HepG2 (cell line): Measurements from ENCODE around the gene RPS6KA3. TPM values are rescaled to one million over a fixed set of nuclear protein-coding genes. Genes with fewer than 3 reads are reported as not detected.

Experiments
- ATAC-seq: fragments of 200-7000 bp; cut with Tn5 transposase; 3 replicates; pipeline ENCODE4 v1.9.1; 2020; ENCODE audit warnings: mild to moderate bottlenecking, moderate library complexity
- BruUV-seq: library from RNA; stranded (reverse); fragments of 400-500 nt; replicated peaks from 2 replicates; lab custom pipeline; 2021; lab: Mats Ljungman, UMichigan
- CTCF ChIA-PET: fragments of 300-600 bp; formaldehyde crosslinking; extraction: SDS; loops from one replicate; lab custom pipeline; 2021; ENCODE audit warnings: low total read pairs, inconsistent platforms, low intra/inter-chr PET ratio; lab: Yijun Ruan, JAX
- POLR2A ChIA-PET: fragments of 350-600 bp; sonication (Branson Sonifier 250); formaldehyde crosslinking; loops from one replicate; lab custom pipeline; 2020; ENCODE audit warnings: antibody characterized with exemption, inconsistent platforms; lab: Yijun Ruan, JAX
- DNase-seq: peaks from one replicate; pipeline ENCODE4 v3.0.0-alpha.2; 2015; ENCODE audit warnings: low spot score
- FAIRE-seq: peaks from 3 replicates; lab custom pipeline; 2011; peaks lifted over from hg19 to GRCh38; lab: Jason Lieb, UNC
- H2AFZ ChIP-seq: one replicate; pipeline ENCODE4 v1.6.1; 2011; ENCODE audit warnings: low read length, inconsistent platforms
- H3K27ac ChIP-seq: fragments of 300-600 bp; 3 replicates; pipeline ENCODE4 v1.8.0; 2011; ENCODE audit warnings: mixed run types, mild to moderate bottlenecking, mixed read lengths, low read length, inconsistent platforms; ENCODE audit not compliant: insufficient read depth; ENCODE audit errors: extremely low read length
- H3K27me3 ChIP-seq, 2 experiments: fragments of 200-600 bp in 1 of 2; 2 replicates in 1 of 2; 3 replicates in 1 of 2; pipeline versions ENCODE4 v1.6.0 to v1.8.0; 2011; ENCODE audit warnings: low read length in 2 of 2, mild to moderate bottlenecking in 2 of 2, moderate library complexity in 2 of 2, inconsistent platforms in 1 of 2; ENCODE audit not compliant: insufficient read depth in 2 of 2, control insufficient read depth in 1 of 2
- H3K36me3 ChIP-seq, 2 experiments: fragments of 200-600 bp in 1 of 2; replicated peaks in 1 of 2; 2 replicates in 1 of 2; 3 replicates in 1 of 2; pipeline versions ENCODE4 v1.5.1 to v1.8.0; 2011; ENCODE audit warnings: low read length in 2 of 2, inconsistent platforms in 1 of 2; ENCODE audit not compliant: insufficient read depth in 2 of 2, control insufficient read depth in 1 of 2
- H3K4me1 ChIP-seq: 2 replicates; pipeline ENCODE4 v1.5.1; 2012; ENCODE audit warnings: low read length, inconsistent platforms; ENCODE audit not compliant: insufficient read depth
- H3K4me2 ChIP-seq: 2 replicates; pipeline ENCODE4 v1.6.0; 2011; ENCODE audit warnings: low read depth, low read length, inconsistent platforms
- H3K4me3 ChIP-seq, 3 experiments: fragments of 200-600 bp in 1 of 3; sonication (generic), shearing (Covaris generic) in 1 of 3; replicated peaks in 1 of 3; 2 replicates each; pipeline ENCODE4 v1.5.1; 2011 to 2016; ENCODE audit warnings: low read length in 3 of 3, inconsistent platforms in 2 of 3, low read depth in 2 of 3, mild to moderate bottlenecking in 2 of 3, control low read depth in 1 of 3, mixed read lengths in 1 of 3; ENCODE audit not compliant: insufficient read depth in 1 of 3
- H3K79me2 ChIP-seq: one replicate; pipeline ENCODE4 v1.6.1; 2011; ENCODE audit warnings: low read length, inconsistent platforms; ENCODE audit not compliant: insufficient read depth
- H3K9ac ChIP-seq: 2 replicates; pipeline ENCODE4 v1.6.0; 2011; ENCODE audit warnings: mild to moderate bottlenecking, low read depth, low read length, inconsistent platforms; ENCODE audit not compliant: insufficient read depth
- H3K9me3 ChIP-seq: 2 replicates; pipeline ENCODE4 v1.5.1; 2012; ENCODE audit warnings: mild to moderate bottlenecking, low read length
- H4K20me1 ChIP-seq: 2 replicates; pipeline ENCODE4 v1.6.0; 2011; ENCODE audit warnings: inconsistent platforms, mild to moderate bottlenecking, low read length, moderate library complexity; ENCODE audit not compliant: insufficient read depth
- ATM ChIP-seq: fragments of 450-650 bp; IDR thresholded peaks from 2 replicates; pipeline ENCODE4 v1.7.1; 2017; ENCODE audit warnings: mild to moderate bottlenecking, borderline replicate concordance
- POLR2G ChIP-seq: fragments of 200-400 bp; formaldehyde crosslinking; IDR thresholded peaks from 2 replicates; pipeline ENCODE4 v1.6.1; 2018; ENCODE audit warnings: mild to moderate bottlenecking, low read depth, low read length, moderate library complexity
- THRA ChIP-seq: sonication (generic); formaldehyde crosslinking; IDR thresholded peaks from 2 replicates; pipeline ENCODE4 v1.4.0; 2020; ENCODE audit warnings: missing genetic modification reagents, borderline replicate concordance
- ZBTB3 ChIP-seq: sonication (generic); formaldehyde crosslinking; IDR thresholded peaks from 2 replicates; pipeline ENCODE4 v1.4.0; 2020; ENCODE audit warnings: low read depth, mild to moderate bottlenecking, moderate library complexity, missing genetic modification reagents, borderline replicate concordance
- ZNF30 ChIP-seq: sonication (generic); formaldehyde crosslinking; IDR thresholded peaks from 2 replicates; pipeline ENCODE4 v1.5.0; 2020; ENCODE audit warnings: mild to moderate bottlenecking, missing genetic modification reagents
- WGBS: methylation state at CpG from one replicate; pipeline ENCODE4 v1.1.6; 2017; ENCODE audit warnings: low lambda C conversion rate; 5-methylcytosine and 5-hydroxymethylcytosine counted together
- in situ Hi-C: cut with HindIII; loops from 2 replicates; pipeline ENCODE4 v1.10.0; 2017; ENCODE audit warnings: low pct_unique_long_range_greater_than_20kb; ENCODE audit not compliant: extremely low pct_ligation_motif_present
- intact Hi-C: fragments of 100-400 bp; cut with micrococcal nuclease; formaldehyde crosslinking; loops from one replicate; pipeline ENCODE4 v1.10.0; 2022; ENCODE audit not compliant: unreplicated experiment
- polyA plus RNA-seq, 8 experiments: library from polyadenylated mRNA; depleted of rRNA in 3 of 8; stranded (reverse) in 7 of 8; unstranded in 1 of 8; fragments of >200 nt; fragmentation: Illumina TruSeq in 4 of 8; extraction: Trizol in 4 of 8; gene quantifications; 2 replicates each; pipeline versions ENCODE4 v1.2.1 to v1.2.3, GENCODE V29; 2011 to 2016; ENCODE audit warnings: low read depth in 4 of 8, missing spikeins in 1 of 8, mixed read lengths in 1 of 8; ENCODE audit not compliant: insufficient read depth in 1 of 8
- total RNA-seq, 5 experiments: library from RNA; depleted of rRNA; stranded (reverse); fragments of >200 nt; fragmentation: Illumina TruSeq; extraction: Trizol; gene quantifications; 2 replicates each; pipeline ENCODE4 v1.2.3, GENCODE V29; 2016; ENCODE audit warnings: low read depth in 1 of 5
- TF ChIP-seq, protein P1 (sequence below): sonication (generic); formaldehyde crosslinking; IDR thresholded peaks from 2 replicates; pipeline ENCODE4 v1.4.0; 2020; ENCODE audit warnings: missing genetic modification reagents

RPS6KA3 gene
- total and polyA plus RNA-seq, 2 of the 13 experiments (the other 11 are each of a cell fraction or from before 2014, with no cell fraction given) = 314 to 357 TPM

DNA sequence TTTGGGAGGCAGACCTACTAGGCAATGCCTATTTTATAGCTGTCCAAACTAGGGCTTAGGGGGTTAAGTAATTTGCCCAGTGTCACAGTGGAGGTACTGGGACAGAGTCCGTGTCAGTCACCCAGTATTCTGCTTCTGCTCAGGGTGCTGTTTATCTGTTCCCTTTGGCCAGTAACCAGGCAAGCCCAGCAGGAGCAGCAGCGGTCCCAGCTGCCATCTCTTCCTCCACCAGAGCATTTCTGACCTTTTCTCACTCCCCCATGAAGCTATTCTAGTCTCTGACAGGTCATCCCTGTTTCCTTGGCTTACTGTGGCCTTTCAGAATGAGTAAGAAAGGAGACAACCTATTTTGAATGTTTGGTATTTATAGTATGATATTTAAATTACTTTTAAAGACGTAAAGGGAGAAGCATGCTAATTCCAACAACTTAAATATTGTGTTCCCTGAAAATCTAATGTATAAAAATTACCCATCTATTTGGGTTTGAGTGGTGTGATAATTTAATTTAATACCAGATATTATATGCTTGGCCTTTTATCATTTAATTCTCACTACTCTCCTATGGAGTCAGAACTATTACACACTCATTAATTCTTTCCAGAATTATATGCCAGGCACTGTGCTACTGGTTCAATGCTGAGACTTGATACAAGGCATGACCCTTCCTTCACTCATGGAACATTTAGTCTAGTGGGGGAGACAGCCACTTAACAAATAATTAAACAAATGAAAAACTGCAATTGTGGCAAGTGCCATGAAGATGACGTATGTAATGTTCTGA is 60.6 kb downstream of the RPS6KA3 start:
- no peaks in the 10 kb centered on the region for H3K9me3 ChIP-seq
- CTCF ChIA-PET = no interaction called here

More for the DNA sequence above, 60.6 kb downstream of the RPS6KA3 start:
- H3K4me2 ChIP-seq = no peak overlapping the region
- no peak overlapping the region for H2AFZ ChIP-seq
- peak; percentile 75 for ATAC-seq
- H3K27me3 ChIP-seq = no peaks in the 10 kb centered on the region
- FAIRE-seq = no peak
- TF ChIP-seq ZBTB3 (CRISPR knock-in tag) = no peak
- peak; percentile 35; the same call in 1 of the 2 replicates for TF ChIP-seq POLR2G
- TF ChIP-seq, protein P1, sequence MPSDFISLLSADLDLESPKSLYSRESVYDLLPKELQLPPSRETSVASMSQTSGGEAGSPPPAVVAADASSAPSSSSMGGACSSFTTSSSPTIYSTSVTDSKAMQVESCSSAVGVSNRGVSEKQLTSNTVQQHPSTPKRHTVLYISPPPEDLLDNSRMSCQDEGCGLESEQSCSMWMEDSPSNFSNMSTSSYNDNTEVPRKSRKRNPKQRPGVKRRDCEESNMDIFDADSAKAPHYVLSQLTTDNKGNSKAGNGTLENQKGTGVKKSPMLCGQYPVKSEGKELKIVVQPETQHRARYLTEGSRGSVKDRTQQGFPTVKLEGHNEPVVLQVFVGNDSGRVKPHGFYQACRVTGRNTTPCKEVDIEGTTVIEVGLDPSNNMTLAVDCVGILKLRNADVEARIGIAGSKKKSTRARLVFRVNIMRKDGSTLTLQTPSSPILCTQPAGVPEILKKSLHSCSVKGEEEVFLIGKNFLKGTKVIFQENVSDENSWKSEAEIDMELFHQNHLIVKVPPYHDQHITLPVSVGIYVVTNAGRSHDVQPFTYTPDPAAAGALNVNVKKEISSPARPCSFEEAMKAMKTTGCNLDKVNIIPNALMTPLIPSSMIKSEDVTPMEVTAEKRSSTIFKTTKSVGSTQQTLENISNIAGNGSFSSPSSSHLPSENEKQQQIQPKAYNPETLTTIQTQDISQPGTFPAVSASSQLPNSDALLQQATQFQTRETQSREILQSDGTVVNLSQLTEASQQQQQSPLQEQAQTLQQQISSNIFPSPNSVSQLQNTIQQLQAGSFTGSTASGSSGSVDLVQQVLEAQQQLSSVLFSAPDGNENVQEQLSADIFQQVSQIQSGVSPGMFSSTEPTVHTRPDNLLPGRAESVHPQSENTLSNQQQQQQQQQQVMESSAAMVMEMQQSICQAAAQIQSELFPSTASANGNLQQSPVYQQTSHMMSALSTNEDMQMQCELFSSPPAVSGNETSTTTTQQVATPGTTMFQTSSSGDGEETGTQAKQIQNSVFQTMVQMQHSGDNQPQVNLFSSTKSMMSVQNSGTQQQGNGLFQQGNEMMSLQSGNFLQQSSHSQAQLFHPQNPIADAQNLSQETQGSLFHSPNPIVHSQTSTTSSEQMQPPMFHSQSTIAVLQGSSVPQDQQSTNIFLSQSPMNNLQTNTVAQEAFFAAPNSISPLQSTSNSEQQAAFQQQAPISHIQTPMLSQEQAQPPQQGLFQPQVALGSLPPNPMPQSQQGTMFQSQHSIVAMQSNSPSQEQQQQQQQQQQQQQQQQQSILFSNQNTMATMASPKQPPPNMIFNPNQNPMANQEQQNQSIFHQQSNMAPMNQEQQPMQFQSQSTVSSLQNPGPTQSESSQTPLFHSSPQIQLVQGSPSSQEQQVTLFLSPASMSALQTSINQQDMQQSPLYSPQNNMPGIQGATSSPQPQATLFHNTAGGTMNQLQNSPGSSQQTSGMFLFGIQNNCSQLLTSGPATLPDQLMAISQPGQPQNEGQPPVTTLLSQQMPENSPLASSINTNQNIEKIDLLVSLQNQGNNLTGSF (CRISPR knock-in tag) = no peak
- no peak for TF ChIP-seq THRA (CRISPR knock-in tag)
- TF ChIP-seq ATM = no peak
- no peak for TF ChIP-seq ZNF30 (CRISPR knock-in tag)
- TF ChIP-seq, all 625 proteins: peak for 1
- POLR2A ChIA-PET = no interaction called here
- peaks cover 42% of the 10 kb centered on the region for H3K4me1 ChIP-seq
- WGBS = 92% methylated on average over 3 of the region's 4 CpGs
- peaks cover 55% of the 10 kb centered on the region for H3K79me2 ChIP-seq
- peaks cover 7 to 43% of the 10 kb centered on the region in 2 experiments; a peak in 4 of 5 replicates for H3K36me3 ChIP-seq
- peaks cover 22% of the 10 kb centered on the region; the same call in 1 of the 2 replicates for H4K20me1 ChIP-seq
- H3K4me3 ChIP-seq = no peak overlapping the region
- H3K9ac ChIP-seq = no peak overlapping the region
- in situ Hi-C loops (no loop called here), intact Hi-C loops (no loop called here)
- DNase-seq = no peak
- no peak overlapping the region for H3K27ac ChIP-seq
- TSS peak; percentile 13 for BruUV-seq
